Natural killer cell treated with Interleukin-12 subunit alpha and Interleukin-12 subunit beta and Interleukin-15 and Interleukin-18, amount 100 ng/mL, for 72 hours (primary cell): ENCODE results near the gene MAFG. TPM values are rescaled to one million over a fixed set of nuclear protein-coding genes. Genes with fewer than 3 reads are reported as not detected.
"Not testable (repeated sequence)": the region's sequence is repeated elsewhere in the genome, so short reads cannot be mapped to it uniquely, and the experiment has no call there.

Experiments
- ATAC-seq, 2 donors: fragments of 150-1000 bp; cut with Tn5 transposase in 1 of 2; sonication (Bioruptor Pico), chemical (Tn5 transposase) in 1 of 2; 2 replicates each; pipeline ENCODE4 v1.10.0; 2021
- DNase-seq: peaks from one replicate; pipeline ENCODE4 v3.0.0; 2022; ENCODE audit warnings: low spot score
- H3K27ac Mint-ChIP-seq, 2 donors: 1 replicate in 1 of 2; 2 replicates in 1 of 2; pipeline ENCODE4 v1.8.0; 2022; ENCODE audit warnings: mixed read lengths in 2 of 2, mild to moderate bottlenecking in 1 of 2, moderate library complexity in 1 of 2
- H3K27me3 Mint-ChIP-seq, 2 donors: 1 replicate in 1 of 2; 2 replicates in 1 of 2; pipeline ENCODE4 v1.8.0; 2022; ENCODE audit warnings: mixed read lengths in 2 of 2
- H3K36me3 Mint-ChIP-seq: one replicate; pipeline ENCODE4 v1.8.0; 2022; ENCODE audit warnings: mixed read lengths
- H3K4me1 Mint-ChIP-seq, 2 donors: 1 replicate in 1 of 2; 2 replicates in 1 of 2; pipeline ENCODE4 v1.8.0; 2022; ENCODE audit warnings: low read depth in 2 of 2, mixed read lengths in 2 of 2, mild to moderate bottlenecking in 1 of 2
- H3K4me3 Mint-ChIP-seq: one replicate; pipeline ENCODE4 v1.8.0; 2022; ENCODE audit warnings: mixed read lengths
- H3K9me3 Mint-ChIP-seq: 2 replicates; pipeline ENCODE4 v1.8.0; 2022; ENCODE audit warnings: mixed read lengths
- total RNA-seq, 2 donors: library from RNA; stranded (reverse); gene quantifications; one replicate each; pipeline ENCODE4 v1.2.3, GENCODE V29; 2022

MAFG gene
- total RNA-seq, 2 donors from 2014 or later, result 26.7 to 49.4 TPM

- Mint-ChIP-seq H3K4me3 (peak overlapping the region; percentile 87), H3K27me3 (peaks cover 0 to 5% of the 10 kb centered on the region in 2 donors), H3K4me1 (peaks cover 14% of the 10 kb centered on the region in 2 donors), H3K27ac (peak overlapping the region; percentile 79 to 84), H3K9me3 (no peaks in the 10 kb centered on the region), H3K36me3 (no peaks in the 10 kb centered on the region)
- ATAC-seq (peak; percentile 4 to 14), DNase-seq (peak; percentile 72)
Observed at GRCh38 chr17:81926451-81927151, 934 bp downstream of the MAFG start.

GRCh38 chr17:81925860-81926450, 1.6 kb downstream of the MAFG start:
- Mint-ChIP-seq H3K4me1 (peaks cover 13 to 14% of the 10 kb centered on the region in 2 donors), H3K9me3 (no peaks in the 10 kb centered on the region), H3K36me3 (no peaks in the 10 kb centered on the region), H3K4me3 (peak overlapping the region; percentile 87), H3K27ac (peak overlapping the region; percentile 79 to 84), H3K27me3 (peaks cover 0 to 2% of the 10 kb centered on the region in 2 donors)
- ATAC-seq, result no peak
- DNase-seq, result no peak

GRCh38 chr17:81924557-81925532, 2.7 kb downstream of the MAFG start:
- Mint-ChIP-seq H3K4me1 (peaks cover 11 to 14% of the 10 kb centered on the region in 2 donors), H3K36me3 (no peaks in the 10 kb centered on the region), H3K27ac (peak overlapping the region in 1 of 2 donors; percentile 84), H3K27me3 (no peaks in the 10 kb centered on the region), H3K9me3 (no peaks in the 10 kb centered on the region), H3K4me3 (peak overlapping the region; percentile 30)
- no peak for DNase-seq
- no peak for ATAC-seq

GRCh38 chr17:81923302-81924260, 4.0 kb downstream of the MAFG start:
- no peak for DNase-seq
- Mint-ChIP-seq H3K9me3 (no peaks in the 10 kb centered on the region), H3K4me3 (peak overlapping the region; percentile 72), H3K36me3 (no peaks in the 10 kb centered on the region), H3K4me1 (peaks cover 14 to 19% of the 10 kb centered on the region in 2 donors), H3K27ac (peak overlapping the region in 1 of 2 donors; percentile 70), H3K27me3 (no peaks in the 10 kb centered on the region)
- peak in 1 of 2 donors; percentile 5 for ATAC-seq

- peak overlapping the region in 1 of 2 donors; percentile 70 for H3K27ac Mint-ChIP-seq
- H3K27me3 Mint-ChIP-seq, result no peaks in the 10 kb centered on the region
- ATAC-seq (no peak), DNase-seq (no peak)
- H3K9me3 Mint-ChIP-seq, result no peaks in the 10 kb centered on the region
- H3K4me1 Mint-ChIP-seq, result peaks cover 14 to 22% of the 10 kb centered on the region in 2 donors
- peak overlapping the region; percentile 72 for H3K4me3 Mint-ChIP-seq
- no peaks in the 10 kb centered on the region for H3K36me3 Mint-ChIP-seq
Observed at GRCh38 chr17:81922566-81923301, 4.8 kb downstream of the MAFG start.

- H3K9me3 Mint-ChIP-seq, result no peaks in the 10 kb centered on the region
- ATAC-seq, result no peak
- no peaks in the 10 kb centered on the region for H3K36me3 Mint-ChIP-seq
- H3K4me1 Mint-ChIP-seq, result peaks cover 18 to 25% of the 10 kb centered on the region in 2 donors
- DNase-seq, result no peak
- H3K27ac Mint-ChIP-seq, result no peak overlapping the region
- no peaks in the 10 kb centered on the region for H3K27me3 Mint-ChIP-seq
- no peak overlapping the region for H3K4me3 Mint-ChIP-seq
Observed at GRCh38 chr17:81921996-81922565, 5.5 kb downstream of the MAFG start.

GRCh38 chr17:81921537-81921862, 6.0 kb downstream of the MAFG start:
- Mint-ChIP-seq H3K9me3 (no peaks in the 10 kb centered on the region), H3K27ac (no peak overlapping the region), H3K4me1 (peaks cover 22 to 31% of the 10 kb centered on the region in 2 donors), H3K27me3 (no peaks in the 10 kb centered on the region), H3K36me3 (no peaks in the 10 kb centered on the region), H3K4me3 (no peak overlapping the region)
- no peak for ATAC-seq
- no peak for DNase-seq

GRCh38 chr17:81920612-81921536, 6.7 kb downstream of the MAFG start:
- no peak for ATAC-seq
- H3K36me3 Mint-ChIP-seq, result no peaks in the 10 kb centered on the region
- H3K27ac Mint-ChIP-seq, result no peak overlapping the region
- no peaks in the 10 kb centered on the region for H3K27me3 Mint-ChIP-seq
- H3K9me3 Mint-ChIP-seq, result no peaks in the 10 kb centered on the region
- H3K4me3 Mint-ChIP-seq, result no peak overlapping the region
- H3K4me1 Mint-ChIP-seq, result peaks cover 20 to 30% of the 10 kb centered on the region in 2 donors
- DNase-seq, result no peak

GRCh38 chr17:81918832-81919545, 8.5 kb downstream of the MAFG start:
- Mint-ChIP-seq H3K27ac (peak overlapping the region; percentile 39 to 81), H3K4me3 (no peak overlapping the region), H3K27me3 (no peaks in the 10 kb centered on the region), H3K36me3 (no peaks in the 10 kb centered on the region), H3K4me1 (peaks cover 18 to 28% of the 10 kb centered on the region in 2 donors), H3K9me3 (no peaks in the 10 kb centered on the region)
- no peak for DNase-seq
- no peak for ATAC-seq

- not testable (repeated sequence) for H3K9me3 Mint-ChIP-seq, H3K36me3 Mint-ChIP-seq, H3K27me3 Mint-ChIP-seq, DNase-seq
- Mint-ChIP-seq H3K4me3 (peak overlapping the region; percentile 88), H3K4me1 (peaks cover 17 to 29% of the 10 kb centered on the region in 2 donors), H3K27ac (peak overlapping the region; percentile 39 to 81)
- ATAC-seq, result peak; percentile 21 to 63
Observed at GRCh38 chr17:81918333-81918669, 9.2 kb downstream of the MAFG start.
